Glutamatergic neuron (in vitro differentiated cells): ENCODE data around the gene SPTLC3. TPM values are rescaled to one million over a fixed set of nuclear protein-coding genes. Genes with fewer than 3 reads are reported as not detected.

ENCODE experiments used
- DNase-seq: peaks from one replicate; pipeline ENCODE4 v3.0.0; 2022
- H3K27ac Mint-ChIP-seq: one replicate; pipeline ENCODE4 v1.8.0; 2020; ENCODE audit warnings: mild to moderate bottlenecking, mixed read lengths, inconsistent platforms; ENCODE audit not compliant: unreplicated experiment
- H3K27me3 Mint-ChIP-seq: one replicate; pipeline ENCODE4 v1.8.0; 2020; ENCODE audit warnings: mild to moderate bottlenecking, moderate library complexity, mixed read lengths, inconsistent platforms; ENCODE audit not compliant: unreplicated experiment
- H3K36me3 Mint-ChIP-seq: one replicate; pipeline ENCODE4 v1.8.0; 2020; ENCODE audit warnings: mild to moderate bottlenecking, mixed read lengths, inconsistent platforms; ENCODE audit not compliant: unreplicated experiment
- H3K4me1 Mint-ChIP-seq: one replicate; pipeline ENCODE4 v1.8.0; 2020; ENCODE audit warnings: mild to moderate bottlenecking, low read depth, mixed read lengths, inconsistent platforms; ENCODE audit not compliant: unreplicated experiment
- H3K4me3 Mint-ChIP-seq: one replicate; pipeline ENCODE4 v1.8.0; 2020; ENCODE audit warnings: mild to moderate bottlenecking, mixed read lengths, inconsistent platforms; ENCODE audit not compliant: unreplicated experiment
- H3K9me3 Mint-ChIP-seq: one replicate; pipeline ENCODE4 v1.8.0; 2020; ENCODE audit warnings: mild to moderate bottlenecking, moderate library complexity, mixed read lengths, inconsistent platforms; ENCODE audit not compliant: unreplicated experiment
- total RNA-seq: library from RNA; stranded (reverse); fragmentation: NEBNext Ultra II Directional; extraction: Animal tissue kit (Norgen Biotek cat#: 25700); gene quantifications from one replicate; pipeline ENCODE4 v1.2.1, GENCODE V29; 2021; ENCODE audit not compliant: unreplicated experiment
- TF ChIP-seq, protein P1 (sequence below): fragments of 200-600 bp; sonication (generic); IDR thresholded peaks from one replicate; pipeline ENCODE4 v1.5.0; 2021; ENCODE audit not compliant: partially characterized antibody, unreplicated experiment

Gene SPTLC3
- total RNA-seq, 1 donor from 2014 or later = not detected

DNA sequence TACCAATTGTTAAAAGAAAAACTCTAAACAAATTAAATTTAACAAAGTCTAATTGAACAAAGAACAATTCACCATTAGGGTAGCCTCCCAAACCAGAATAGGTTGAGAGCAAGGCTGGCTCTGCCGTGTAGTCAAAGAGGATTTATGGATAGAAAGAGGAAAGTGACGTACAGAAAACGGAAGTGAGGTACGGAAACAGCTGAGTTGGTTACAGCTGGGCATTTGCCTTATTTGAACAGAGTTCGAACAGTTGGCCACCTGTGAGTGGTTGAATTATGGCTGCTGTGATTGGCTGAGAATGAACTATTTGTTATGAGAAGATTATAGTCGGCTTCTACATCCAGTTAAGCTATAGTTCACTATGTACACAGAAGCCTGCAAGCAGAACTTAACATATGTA lies 193.8 kb downstream of the SPTLC3 start:
- Mint-ChIP-seq H3K9me3 (no peaks in the 10 kb centered on the region), H3K36me3 (no peaks in the 10 kb centered on the region), H3K4me1 (peaks cover 6% of the 10 kb centered on the region), H3K27ac (no peak overlapping the region), H3K4me3 (no peak overlapping the region), H3K27me3 (no peaks in the 10 kb centered on the region)
- TF ChIP-seq, protein P1, sequence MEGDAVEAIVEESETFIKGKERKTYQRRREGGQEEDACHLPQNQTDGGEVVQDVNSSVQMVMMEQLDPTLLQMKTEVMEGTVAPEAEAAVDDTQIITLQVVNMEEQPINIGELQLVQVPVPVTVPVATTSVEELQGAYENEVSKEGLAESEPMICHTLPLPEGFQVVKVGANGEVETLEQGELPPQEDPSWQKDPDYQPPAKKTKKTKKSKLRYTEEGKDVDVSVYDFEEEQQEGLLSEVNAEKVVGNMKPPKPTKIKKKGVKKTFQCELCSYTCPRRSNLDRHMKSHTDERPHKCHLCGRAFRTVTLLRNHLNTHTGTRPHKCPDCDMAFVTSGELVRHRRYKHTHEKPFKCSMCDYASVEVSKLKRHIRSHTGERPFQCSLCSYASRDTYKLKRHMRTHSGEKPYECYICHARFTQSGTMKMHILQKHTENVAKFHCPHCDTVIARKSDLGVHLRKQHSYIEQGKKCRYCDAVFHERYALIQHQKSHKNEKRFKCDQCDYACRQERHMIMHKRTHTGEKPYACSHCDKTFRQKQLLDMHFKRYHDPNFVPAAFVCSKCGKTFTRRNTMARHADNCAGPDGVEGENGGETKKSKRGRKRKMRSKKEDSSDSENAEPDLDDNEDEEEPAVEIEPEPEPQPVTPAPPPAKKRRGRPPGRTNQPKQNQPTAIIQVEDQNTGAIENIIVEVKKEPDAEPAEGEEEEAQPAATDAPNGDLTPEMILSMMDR = no peak
- DNase-seq = no peak

DNA sequence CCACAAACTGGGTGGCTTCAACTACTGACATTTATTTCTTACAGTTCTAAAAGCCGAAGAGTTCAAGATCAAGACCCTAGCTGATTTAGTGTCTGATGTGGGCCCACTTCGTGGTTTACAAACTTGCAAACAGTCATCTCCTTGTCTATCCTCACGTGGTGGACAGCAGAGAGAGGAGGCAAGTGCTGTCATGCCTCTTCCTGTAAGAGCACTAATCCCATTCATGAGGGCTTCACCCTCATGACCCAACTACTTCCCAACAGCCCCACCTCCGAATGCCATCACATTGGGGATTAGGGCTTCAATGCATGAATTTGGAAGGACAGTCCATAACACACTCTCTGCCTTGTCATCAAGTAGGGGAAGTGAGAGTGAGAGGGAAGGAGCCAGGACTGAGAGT lies 196.7 kb downstream of the SPTLC3 start:
- Mint-ChIP-seq H3K4me1 (peaks cover 6% of the 10 kb centered on the region), H3K9me3 (no peaks in the 10 kb centered on the region), H3K27ac (no peak overlapping the region), H3K27me3 (no peaks in the 10 kb centered on the region), H3K4me3 (no peak overlapping the region), H3K36me3 (no peaks in the 10 kb centered on the region)
- no peak for DNase-seq
- TF ChIP-seq, protein P1 = no peak

GRCh38 chr20:13205848-13206434 lies 197.2 kb downstream of the SPTLC3 start:
- Mint-ChIP-seq H3K27ac (no peak overlapping the region), H3K4me3 (no peak overlapping the region), H3K36me3 (no peaks in the 10 kb centered on the region), H3K9me3 (no peaks in the 10 kb centered on the region), H3K27me3 (no peaks in the 10 kb centered on the region), H3K4me1 (peaks cover 4% of the 10 kb centered on the region)
- DNase-seq = no peak
- TF ChIP-seq, protein P1 = no peak

- Mint-ChIP-seq H3K4me1 (no peaks in the 10 kb centered on the region), H3K4me3 (no peak overlapping the region), H3K9me3 (no peaks in the 10 kb centered on the region), H3K36me3 (no peaks in the 10 kb centered on the region), H3K27ac (no peak overlapping the region), H3K27me3 (no peaks in the 10 kb centered on the region)
- DNase-seq = no peak
- TF ChIP-seq, protein P1 = no peak
These were observed 198.2 kb downstream of the SPTLC3 start for GRCh38 chr20:13207016-13207415.

DNA sequence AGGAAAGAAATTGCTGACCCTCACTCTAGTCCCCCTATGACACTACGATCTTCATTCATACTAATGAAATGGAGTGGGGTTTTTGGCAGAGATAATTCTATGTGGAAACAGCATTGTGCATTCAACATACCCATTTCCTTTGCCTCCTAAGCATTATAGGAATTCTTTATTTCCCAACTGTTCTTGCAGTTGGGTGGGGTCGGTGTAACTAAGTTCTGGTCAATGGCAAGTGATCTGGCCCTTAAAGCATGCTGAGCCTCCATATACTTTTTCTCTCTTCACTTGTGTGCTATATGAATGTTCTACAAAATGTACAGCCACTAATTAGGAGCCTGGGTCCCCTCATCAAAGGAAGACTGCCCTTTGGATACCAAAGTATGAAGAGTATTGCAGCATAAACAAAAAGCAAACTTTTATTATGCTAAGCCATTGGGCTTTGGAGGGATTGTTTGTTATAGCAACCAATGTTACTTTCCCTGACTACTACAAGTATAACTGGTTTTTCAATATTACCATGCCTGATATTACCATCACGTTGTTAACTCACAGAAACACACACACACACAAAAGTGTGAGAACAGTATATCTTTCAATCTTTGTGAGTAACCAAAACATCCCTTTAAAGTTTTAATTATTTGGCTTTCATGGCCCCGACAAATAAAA lies 203.3 kb downstream of the SPTLC3 start:
- H3K27ac Mint-ChIP-seq = no peak overlapping the region
- TF ChIP-seq, protein P1 = no peak
- no peak for DNase-seq
- no peak overlapping the region for H3K4me3 Mint-ChIP-seq
- H3K9me3 Mint-ChIP-seq = no peaks in the 10 kb centered on the region
- no peaks in the 10 kb centered on the region for H3K27me3 Mint-ChIP-seq
- no peaks in the 10 kb centered on the region for H3K4me1 Mint-ChIP-seq
- H3K36me3 Mint-ChIP-seq = no peaks in the 10 kb centered on the region
